Caco-2 (cell line): ENCODE measurements around the gene ENTPD7. TPM values are rescaled to one million over a fixed set of nuclear protein-coding genes. Genes with fewer than 3 reads are reported as not detected.

Source experiments
- BruUV-seq: library from RNA; stranded (reverse); fragments of 400-500 nt; replicated peaks from 2 replicates; lab custom pipeline; 2021; lab: Mats Ljungman, UMichigan
- CTCF ChIA-PET: fragments of 300-600 bp; sonication (Branson Sonifier 250); formaldehyde crosslinking; loops from one replicate; lab custom pipeline; 2022; ENCODE audit warnings: antibody characterized with exemption; lab: Charles Lee
- POLR2A ChIA-PET: fragments of 300-600 bp; sonication (Branson Sonifier 250); formaldehyde crosslinking; loops from one replicate; lab custom pipeline; 2022; ENCODE audit warnings: antibody characterized with exemption; lab: Charles Lee
- DNase-seq, 2 experiments: peaks; one replicate each; pipeline versions ENCODE4 v3.0.0 to v3.0.0-alpha.2; 2020 to 2022
- H3K27me3 ChIP-seq: replicated peaks from 2 replicates; pipeline ENCODE4 v1.6.0; 2011; ENCODE audit warnings: low read length; ENCODE audit not compliant: control insufficient read depth, insufficient read depth
- H3K36me3 ChIP-seq: 2 replicates; pipeline ENCODE4 v1.5.1; 2011; ENCODE audit warnings: low read length; ENCODE audit not compliant: control insufficient read depth, insufficient read depth
- H3K4me1 ChIP-seq: fragments of 250-450 bp; sonication (Bioruptor Pico); 2 replicates; pipeline ENCODE4 v1.5.1; 2020; ENCODE audit warnings: mild to moderate bottlenecking
- H3K4me3 ChIP-seq: 2 replicates; pipeline ENCODE4 v1.5.1; 2011; ENCODE audit warnings: low read depth, mild to moderate bottlenecking, control low read depth, low read length
- H3K9me3 ChIP-seq: fragments of 250-450 bp; sonication (Bioruptor Pico); 2 replicates; pipeline ENCODE4 v1.5.1; 2020; ENCODE audit warnings: mild to moderate bottlenecking, moderate library complexity
- H3K27ac Mint-ChIP-seq: one replicate; pipeline ENCODE4 v1.8.0; 2022; ENCODE audit warnings: mixed read lengths; ENCODE audit not compliant: unreplicated experiment
- H3K27me3 Mint-ChIP-seq: one replicate; pipeline ENCODE4 v1.8.0; 2022; ENCODE audit warnings: mixed read lengths; ENCODE audit not compliant: insufficient read depth, unreplicated experiment
- H3K36me3 Mint-ChIP-seq: one replicate; pipeline ENCODE4 v1.8.0; 2022; ENCODE audit warnings: mild to moderate bottlenecking, mixed read lengths; ENCODE audit not compliant: insufficient read depth, unreplicated experiment
- H3K4me1 Mint-ChIP-seq: one replicate; pipeline ENCODE4 v1.8.0; 2022; ENCODE audit warnings: low read depth, mixed read lengths; ENCODE audit not compliant: unreplicated experiment
- H3K4me3 Mint-ChIP-seq: one replicate; pipeline ENCODE4 v1.8.0; 2022; ENCODE audit warnings: mild to moderate bottlenecking, moderate library complexity, mixed read lengths; ENCODE audit not compliant: unreplicated experiment
- H3K9me3 Mint-ChIP-seq: one replicate; pipeline ENCODE4 v1.8.0; 2022; ENCODE audit warnings: mixed read lengths; ENCODE audit not compliant: unreplicated experiment
- CTCF ChIP-seq, 2 experiments: fragments of 200-600 bp in 1 of 2; IDR thresholded peaks; 1 replicate in 1 of 2; 2 replicates in 1 of 2; pipeline versions ENCODE4 v1.5.1 to v1.8.0; 2011 to 2022; ENCODE audit warnings: antibody characterized with exemption in 1 of 2, control low read depth in 1 of 2, inconsistent platforms in 1 of 2, low read depth in 1 of 2, low read length in 1 of 2, mild to moderate bottlenecking in 1 of 2, moderate library complexity in 1 of 2; ENCODE audit not compliant: insufficient read depth in 1 of 2, severe bottlenecking in 1 of 2, unreplicated experiment in 1 of 2
- intact Hi-C: fragments of 100-400 bp; cut with micrococcal nuclease; formaldehyde crosslinking; loops from one replicate; pipeline ENCODE4 v1.10.0; 2022; ENCODE audit not compliant: unreplicated experiment
- total RNA-seq: library from RNA; stranded (reverse); gene quantifications from 2 replicates; pipeline ENCODE4 v1.2.3, GENCODE V29; 2022

Gene ENTPD7
- total RNA-seq, 1 experiment from 2014 or later, result 36.0 TPM

- Mint-ChIP-seq H3K4me3 (no peak overlapping the region), H3K27ac (no peak overlapping the region), H3K27me3 (no peaks in the 10 kb centered on the region), H3K9me3 (no peaks in the 10 kb centered on the region), H3K36me3 (peaks cover 71% of the 10 kb centered on the region), H3K4me1 (peaks cover 4% of the 10 kb centered on the region)
- Histone ChIP-seq H3K27me3 (no peaks in the 10 kb centered on the region), H3K36me3 (peaks cover 2% of the 10 kb centered on the region), H3K4me1 (peaks cover 8% of the 10 kb centered on the region), H3K4me3 (no peak overlapping the region), H3K9me3 (no peaks in the 10 kb centered on the region)
- DNase-seq, result no peak
- ChIA-PET CTCF (no interaction called here), POLR2A (no interaction called here)
- intact Hi-C loops, result loop anchor here (10.0 kb wide), 1 partner anchor 261 kb away; the partner anchor contains the start of gene GOT1
- no peak for TF ChIP-seq CTCF (IDR thresholded peaks at IDR 0.05; ENCODE audit: insufficient read depth in 1 of 2, low read depth in 1 of 2, low read length in 1 of 2, severe bottlenecking in 1 of 2, unreplicated experiment in 1 of 2)
- BruUV-seq, result no TSS peak
These were observed 36.5 kb downstream of the ENTPD7 start for GRCh38 chr10:99695761-99696160.

- intact Hi-C loops, result loop anchor here (1.0 to 10.0 kb wide), 2 partner anchors 68 to 264 kb away; partner anchors contain the start of gene GOT1
- no TSS peak for BruUV-seq
- peaks cover 3% of the 10 kb centered on the region for H3K36me3 ChIP-seq
- peaks cover 4% of the 10 kb centered on the region for H3K4me1 Mint-ChIP-seq
- POLR2A ChIA-PET, result no interaction called here
- H3K9me3 ChIP-seq, result no peaks in the 10 kb centered on the region
- H3K4me3 Mint-ChIP-seq, result no peak overlapping the region
- no peaks in the 10 kb centered on the region for H3K9me3 Mint-ChIP-seq
- H3K27ac Mint-ChIP-seq, result no peak overlapping the region
- no peaks in the 10 kb centered on the region for H3K27me3 Mint-ChIP-seq
- no peak overlapping the region for H3K4me3 ChIP-seq
- H3K4me1 ChIP-seq, result no peaks in the 10 kb centered on the region
- CTCF ChIA-PET, result interaction anchor here (0.8 kb wide), 1 partner anchor 68 kb away, joined by 3 read pairs; no protein-coding TSS in a partner anchor
- H3K27me3 ChIP-seq, result no peaks in the 10 kb centered on the region
- TF ChIP-seq CTCF (IDR thresholded peaks at IDR 0.05; ENCODE audit: insufficient read depth in 1 of 2, low read depth in 1 of 2, low read length in 1 of 2, severe bottlenecking in 1 of 2, unreplicated experiment in 1 of 2), result peak; percentile 14 to 61
- peak in 1 of 2 experiments; percentile 43 for DNase-seq
- peaks cover 65% of the 10 kb centered on the region for H3K36me3 Mint-ChIP-seq
These were observed 39.3 kb downstream of the ENTPD7 start for GRCh38 chr10:99698504-99699080.

- no TSS peak for BruUV-seq
- DNase-seq, result no peak
- Mint-ChIP-seq H3K4me3 (no peak overlapping the region), H3K9me3 (no peaks in the 10 kb centered on the region), H3K27me3 (no peaks in the 10 kb centered on the region), H3K27ac (no peak overlapping the region), H3K36me3 (peaks cover 74% of the 10 kb centered on the region), H3K4me1 (peaks cover 4% of the 10 kb centered on the region)
- H3K9me3 ChIP-seq, result no peaks in the 10 kb centered on the region
- no peak overlapping the region for H3K4me3 ChIP-seq
- TF ChIP-seq CTCF (IDR thresholded peaks at IDR 0.05; ENCODE audit: insufficient read depth in 1 of 2, low read depth in 1 of 2, low read length in 1 of 2, severe bottlenecking in 1 of 2, unreplicated experiment in 1 of 2), result no peak
- POLR2A ChIA-PET, result no interaction called here
- no peaks in the 10 kb centered on the region for H3K4me1 ChIP-seq
- H3K36me3 ChIP-seq, result peaks cover 3% of the 10 kb centered on the region
- intact Hi-C loops, result no loop called here
- no peaks in the 10 kb centered on the region for H3K27me3 ChIP-seq
- CTCF ChIA-PET, result no interaction called here
These were observed 41.3 kb downstream of the ENTPD7 start for GRCh38 chr10:99700649-99701048.
